SK-N-SH (cell line): ENCODE measurements around the gene UCK1. TPM values are rescaled to one million over a fixed set of nuclear protein-coding genes. Genes with fewer than 3 reads are reported as not detected.
A peak's percentile ranks its signal among the peaks of the same experiment; 100 is the strongest.

Experiments used
- CTCF ChIA-PET: fragments of 300-600, 350-600 bp; formaldehyde crosslinking; extraction: SDS; loops from one replicate; lab custom pipeline; 2021; lab: Yijun Ruan, JAX
- POLR2A ChIA-PET: fragments of 350-600 bp; sonication (Branson Sonifier 250); formaldehyde crosslinking; extraction: SDS; loops from one replicate; lab custom pipeline; 2020; ENCODE audit warnings: antibody characterized with exemption, inconsistent platforms; lab: Yijun Ruan, JAX
- DNase-seq: peaks from one replicate; pipeline ENCODE4 v3.0.0; 2012
- H2AFZ ChIP-seq: fragments of 200-600 bp; sonication (generic); 2 replicates; pipeline ENCODE4 v1.8.1; 2016; ENCODE audit warnings: antibody characterized with exemption, mild to moderate bottlenecking, low read depth
- H3F3A ChIP-seq: fragments of 200-600 bp; sonication (generic); replicated peaks from 2 replicates; pipeline ENCODE3; 2016; ENCODE audit warnings: antibody characterized with exemption, mild to moderate bottlenecking; ENCODE audit not compliant: insufficient read depth
- H3K27ac ChIP-seq, 2 experiments: fragments of 200-500 bp in 1 of 2; fragments of 200-600 bp in 1 of 2; sonication (Bioruptor generic) in 1 of 2; sonication (generic), shearing (Covaris generic) in 1 of 2; 2 replicates each; pipeline versions ENCODE4 v1.5.1 to v1.6.1; 2014 to 2016; ENCODE audit warnings: low read depth in 2 of 2, inconsistent platforms in 1 of 2, low read length in 1 of 2, mild to moderate bottlenecking in 1 of 2, mixed read lengths in 1 of 2
- H3K27me3 ChIP-seq: fragments of 200-600 bp; sonication (generic), shearing (Covaris generic); 2 replicates; pipeline ENCODE4 v1.6.1; 2016; ENCODE audit warnings: mixed run types; ENCODE audit not compliant: insufficient read depth
- H3K36me3 ChIP-seq, 2 experiments: fragments of 200-500 bp in 1 of 2; fragments of 200-600 bp in 1 of 2; sonication (Bioruptor generic) in 1 of 2; sonication (generic) in 1 of 2; replicated peaks in 1 of 2; 2 replicates each; pipeline versions ENCODE3 to v1.5.1; 2014 to 2016; ENCODE audit warnings: low read length in 1 of 2, mild to moderate bottlenecking in 1 of 2; ENCODE audit not compliant: insufficient read depth in 2 of 2, control insufficient read depth in 1 of 2
- H3K4me1 ChIP-seq, 2 experiments: fragments of 200-500 bp in 1 of 2; fragments of 200-600 bp in 1 of 2; sonication (Bioruptor generic) in 1 of 2; sonication (generic), shearing (Covaris generic) in 1 of 2; 2 replicates each; pipeline versions ENCODE4 v1.5.1 to v1.6.1; 2014 to 2016; ENCODE audit warnings: low read depth in 1 of 2, low read length in 1 of 2, mixed run types in 1 of 2; ENCODE audit not compliant: insufficient read depth in 2 of 2, control insufficient read depth in 1 of 2
- H3K4me2 ChIP-seq: fragments of 200-600 bp; sonication (generic), shearing (Covaris generic); 2 replicates; pipeline ENCODE4 v1.6.1; 2017; ENCODE audit warnings: mixed run types
- H3K4me3 ChIP-seq, 2 experiments: fragments of 200-500 bp in 1 of 2; fragments of 200-600 bp in 1 of 2; sonication (Bioruptor generic) in 1 of 2; sonication (generic), shearing (Covaris generic) in 1 of 2; 2 replicates each; pipeline versions ENCODE4 v1.5.1 to v1.8.1; 2014 to 2016; ENCODE audit warnings: low read depth in 2 of 2, inconsistent platforms in 1 of 2, low read length in 1 of 2, mild to moderate bottlenecking in 1 of 2, mixed read lengths in 1 of 2, moderate library complexity in 1 of 2
- H3K79me2 ChIP-seq: fragments of 200-600 bp; sonication (generic); 2 replicates; pipeline ENCODE4 v1.8.1; 2017; ENCODE audit warnings: mild to moderate bottlenecking; ENCODE audit not compliant: insufficient read depth
- H3K9ac ChIP-seq: fragments of 200-600 bp; sonication (generic); 2 replicates; pipeline ENCODE4 v1.6.1; 2017; ENCODE audit warnings: mixed run types
- H3K9me2 ChIP-seq: fragments of 200-600 bp; sonication (generic); 2 replicates; pipeline ENCODE4 v1.6.1; 2017; ENCODE audit warnings: mixed run types
- H3K9me3 ChIP-seq: fragments of 200-600 bp; sonication (generic); 2 replicates; pipeline ENCODE4 v1.6.1; 2017; ENCODE audit warnings: mixed run types, mild to moderate bottlenecking, moderate library complexity
- H4K20me1 ChIP-seq: fragments of 200-600 bp; sonication (generic); 2 replicates; pipeline ENCODE4 v1.6.1; 2017; ENCODE audit warnings: mild to moderate bottlenecking, mixed run types; ENCODE audit not compliant: insufficient read depth
- CHD2 ChIP-seq: fragments of 150-350 bp; IDR thresholded peaks from 2 replicates; pipeline ENCODE4 v1.6.1; 2018; ENCODE audit warnings: low read length; ENCODE audit not compliant: partially characterized antibody
- EP300 ChIP-seq, 2 experiments: IDR thresholded peaks; 2 replicates each; pipeline versions ENCODE4 v1.4.0 to v1.6.1; 2012; ENCODE audit warnings: borderline replicate concordance in 1 of 2, low read depth in 1 of 2, low read length in 1 of 2
- FOSL2 ChIP-seq: IDR thresholded peaks from 2 replicates; pipeline ENCODE4 v1.4.0; 2012; ENCODE audit warnings: low read depth, mild to moderate bottlenecking, moderate library complexity, borderline replicate concordance
- RAD21 ChIP-seq: IDR thresholded peaks from 2 replicates; pipeline ENCODE4 v1.6.1; 2012; ENCODE audit warnings: mild to moderate bottlenecking, low read length
- RCOR1 ChIP-seq: fragments of 150-350 bp; IDR thresholded peaks from 2 replicates; pipeline ENCODE4 v1.6.1; 2017; ENCODE audit warnings: antibody characterized with exemption, low read length
- TCF12 ChIP-seq: IDR thresholded peaks from 2 replicates; pipeline ENCODE4 v1.4.0; 2012
- WGBS: methylation state at CpG from one replicate; pipeline ENCODE4 v1.1.6; 2017; ENCODE audit warnings: low lambda C conversion rate; 5-methylcytosine and 5-hydroxymethylcytosine counted together
- polyA plus RNA-seq, 3 experiments: library from polyadenylated mRNA; depleted of rRNA; stranded (reverse); fragments of >200 nt; gene quantifications; 2 replicates each; pipeline ENCODE4 v1.2.3, GENCODE V29; 2012
- TF ChIP-seq, protein P1 (sequence below): fragments of 150-350 bp; IDR thresholded peaks from 2 replicates; pipeline ENCODE4 v1.6.1; 2017; ENCODE audit warnings: antibody characterized with exemption, low read length, low read depth, borderline replicate concordance
- TF ChIP-seq, protein P2 (sequence below): IDR thresholded peaks from 2 replicates; pipeline ENCODE4 v1.4.0; 2012; ENCODE audit warnings: low read depth
- TF ChIP-seq, protein P3 (sequence below): fragments of 200-600 bp; sonication (generic); IDR thresholded peaks from 2 replicates; pipeline ENCODE4 v1.6.1; 2017; ENCODE audit warnings: antibody characterized with exemption, mild to moderate bottlenecking, moderate library complexity
- TF ChIP-seq, protein P4 (sequence below): IDR thresholded peaks from 2 replicates; pipeline ENCODE4 v1.4.0; 2012; ENCODE audit warnings: low read depth, borderline replicate concordance
- TF ChIP-seq, protein P5 (sequence below): IDR thresholded peaks from 2 replicates; pipeline ENCODE4 v1.4.0; 2012; ENCODE audit warnings: low read depth, borderline replicate concordance

UCK1 gene
- polyA plus RNA-seq, 1 of the 3 experiments (the other 2 are of a cell fraction) = 32.9 TPM

DNA sequence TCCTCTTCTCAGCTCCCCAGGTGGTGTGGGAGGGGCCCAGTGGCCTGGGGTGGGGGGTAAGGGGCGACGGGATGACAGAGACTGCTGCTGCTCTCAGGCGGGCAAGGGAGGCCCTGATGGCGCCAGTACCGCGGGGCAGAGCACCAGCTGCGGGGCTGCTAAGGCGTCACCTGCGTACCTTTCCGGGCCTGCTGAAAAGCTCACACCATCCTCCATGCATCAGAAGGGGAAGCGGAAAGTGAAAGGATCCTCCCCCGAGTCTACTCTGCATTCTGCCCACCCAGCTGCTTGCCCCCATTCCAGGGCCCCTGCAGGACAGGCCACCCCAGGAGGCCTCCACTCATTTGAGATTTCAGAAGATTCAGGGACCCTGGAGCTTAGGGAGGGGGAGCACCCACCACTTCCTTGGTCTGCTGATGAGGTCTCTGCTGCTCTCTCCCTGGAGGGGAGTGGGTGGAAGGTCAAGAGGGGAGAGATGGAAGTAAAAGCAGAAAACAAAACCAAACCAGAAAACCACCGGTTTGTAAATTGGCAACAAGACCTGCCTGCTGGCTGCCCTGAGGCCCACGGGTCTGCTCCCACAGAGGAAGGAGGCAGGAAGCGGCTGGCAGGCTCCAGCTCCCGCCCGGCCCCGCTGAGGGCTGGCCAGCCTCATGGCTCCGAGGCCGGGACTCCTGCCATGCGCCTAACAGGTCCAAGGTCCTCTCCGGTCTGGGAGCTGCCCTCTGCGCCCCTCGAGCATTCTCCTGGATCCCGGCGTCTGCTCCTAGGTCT lies 47.9 kb upstream of the UCK1 start:
- peak; percentile 56 for DNase-seq
- no peak overlapping the region; a peak in 1 of 4 replicates for H3K27ac ChIP-seq
- POLR2A ChIA-PET = interaction anchor here (0.8 kb wide), 1 partner anchor 48 kb away, joined by 3 read pairs; the partner anchor contains the start of gene UCK1
- TF ChIP-seq, protein P1, sequence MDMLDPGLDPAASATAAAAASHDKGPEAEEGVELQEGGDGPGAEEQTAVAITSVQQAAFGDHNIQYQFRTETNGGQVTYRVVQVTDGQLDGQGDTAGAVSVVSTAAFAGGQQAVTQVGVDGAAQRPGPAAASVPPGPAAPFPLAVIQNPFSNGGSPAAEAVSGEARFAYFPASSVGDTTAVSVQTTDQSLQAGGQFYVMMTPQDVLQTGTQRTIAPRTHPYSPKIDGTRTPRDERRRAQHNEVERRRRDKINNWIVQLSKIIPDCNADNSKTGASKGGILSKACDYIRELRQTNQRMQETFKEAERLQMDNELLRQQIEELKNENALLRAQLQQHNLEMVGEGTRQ = no peak
- TF ChIP-seq CHD2 (no peak), EP300 (IDR thresholded peaks at IDR 0.05; ENCODE audit: borderline replicate concordance in 1 of 2, low read depth in 1 of 2, low read length in 1 of 2) (no peak), RAD21 (no peak), TCF12 (no peak), RCOR1 (no peak), FOSL2 (no peak)
- TF ChIP-seq, protein P2, sequence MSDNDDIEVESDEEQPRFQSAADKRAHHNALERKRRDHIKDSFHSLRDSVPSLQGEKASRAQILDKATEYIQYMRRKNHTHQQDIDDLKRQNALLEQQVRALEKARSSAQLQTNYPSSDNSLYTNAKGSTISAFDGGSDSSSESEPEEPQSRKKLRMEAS = no peak
- TF ChIP-seq, protein P3, sequence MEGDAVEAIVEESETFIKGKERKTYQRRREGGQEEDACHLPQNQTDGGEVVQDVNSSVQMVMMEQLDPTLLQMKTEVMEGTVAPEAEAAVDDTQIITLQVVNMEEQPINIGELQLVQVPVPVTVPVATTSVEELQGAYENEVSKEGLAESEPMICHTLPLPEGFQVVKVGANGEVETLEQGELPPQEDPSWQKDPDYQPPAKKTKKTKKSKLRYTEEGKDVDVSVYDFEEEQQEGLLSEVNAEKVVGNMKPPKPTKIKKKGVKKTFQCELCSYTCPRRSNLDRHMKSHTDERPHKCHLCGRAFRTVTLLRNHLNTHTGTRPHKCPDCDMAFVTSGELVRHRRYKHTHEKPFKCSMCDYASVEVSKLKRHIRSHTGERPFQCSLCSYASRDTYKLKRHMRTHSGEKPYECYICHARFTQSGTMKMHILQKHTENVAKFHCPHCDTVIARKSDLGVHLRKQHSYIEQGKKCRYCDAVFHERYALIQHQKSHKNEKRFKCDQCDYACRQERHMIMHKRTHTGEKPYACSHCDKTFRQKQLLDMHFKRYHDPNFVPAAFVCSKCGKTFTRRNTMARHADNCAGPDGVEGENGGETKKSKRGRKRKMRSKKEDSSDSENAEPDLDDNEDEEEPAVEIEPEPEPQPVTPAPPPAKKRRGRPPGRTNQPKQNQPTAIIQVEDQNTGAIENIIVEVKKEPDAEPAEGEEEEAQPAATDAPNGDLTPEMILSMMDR = no peak
- TF ChIP-seq, protein P4, sequence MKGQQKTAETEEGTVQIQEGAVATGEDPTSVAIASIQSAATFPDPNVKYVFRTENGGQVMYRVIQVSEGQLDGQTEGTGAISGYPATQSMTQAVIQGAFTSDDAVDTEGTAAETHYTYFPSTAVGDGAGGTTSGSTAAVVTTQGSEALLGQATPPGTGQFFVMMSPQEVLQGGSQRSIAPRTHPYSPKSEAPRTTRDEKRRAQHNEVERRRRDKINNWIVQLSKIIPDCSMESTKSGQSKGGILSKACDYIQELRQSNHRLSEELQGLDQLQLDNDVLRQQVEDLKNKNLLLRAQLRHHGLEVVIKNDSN = no peak
- TF ChIP-seq, protein P5, sequence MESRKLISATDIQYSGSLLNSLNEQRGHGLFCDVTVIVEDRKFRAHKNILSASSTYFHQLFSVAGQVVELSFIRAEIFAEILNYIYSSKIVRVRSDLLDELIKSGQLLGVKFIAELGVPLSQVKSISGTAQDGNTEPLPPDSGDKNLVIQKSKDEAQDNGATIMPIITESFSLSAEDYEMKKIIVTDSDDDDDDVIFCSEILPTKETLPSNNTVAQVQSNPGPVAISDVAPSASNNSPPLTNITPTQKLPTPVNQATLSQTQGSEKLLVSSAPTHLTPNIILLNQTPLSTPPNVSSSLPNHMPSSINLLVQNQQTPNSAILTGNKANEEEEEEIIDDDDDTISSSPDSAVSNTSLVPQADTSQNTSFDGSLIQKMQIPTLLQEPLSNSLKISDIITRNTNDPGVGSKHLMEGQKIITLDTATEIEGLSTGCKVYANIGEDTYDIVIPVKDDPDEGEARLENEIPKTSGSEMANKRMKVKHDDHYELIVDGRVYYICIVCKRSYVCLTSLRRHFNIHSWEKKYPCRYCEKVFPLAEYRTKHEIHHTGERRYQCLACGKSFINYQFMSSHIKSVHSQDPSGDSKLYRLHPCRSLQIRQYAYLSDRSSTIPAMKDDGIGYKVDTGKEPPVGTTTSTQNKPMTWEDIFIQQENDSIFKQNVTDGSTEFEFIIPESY = no peak
- H3K9ac ChIP-seq = no peak overlapping the region
- no peaks in the 10 kb centered on the region for H3K27me3 ChIP-seq
- CTCF ChIA-PET = interaction anchor here (0.9 to 1.8 kb wide), 4 partner anchors 13 to 212 kb away, joined by 3 to 9 read pairs (median 4); no protein-coding TSS in a partner anchor
- no peaks in the 10 kb centered on the region for H3K79me2 ChIP-seq
- H2AFZ ChIP-seq = no peak overlapping the region
- H3K9me2 ChIP-seq = no peaks in the 10 kb centered on the region
- H3K4me3 ChIP-seq = no peak overlapping the region
- peaks cover 0 to 4% of the 10 kb centered on the region in 2 experiments; a peak in 1 of 4 replicates for H3K4me1 ChIP-seq
- no peaks in the 10 kb centered on the region for H4K20me1 ChIP-seq
- H3F3A ChIP-seq = no peaks in the 10 kb centered on the region
- H3K4me2 ChIP-seq = no peak overlapping the region
- no peaks in the 10 kb centered on the region for H3K9me3 ChIP-seq
- H3K36me3 ChIP-seq = peaks cover 5 to 34% of the 10 kb centered on the region in 2 experiments
- WGBS = 94% methylated on average over 15 of the region's 26 CpGs
